Measurements from ENCODE around the gene NLK. TPM values are rescaled to one million over a fixed set of nuclear protein-coding genes. Genes with fewer than 3 reads are reported as not detected.

NLK gene
- total RNA-seq, 6 experiments from 2014 or later: 8.8 to 10.6 (median 9.9) TPM

GRCh38 chr17:28244446-28244845, 202.0 kb downstream of the NLK start:
- Histone ChIP-seq H3K27me3 (no peaks in the 10 kb centered on the region), H3K4me3 (no peak overlapping the region), H3K4me1 (no peaks in the 10 kb centered on the region), H3K36me3 (no peaks in the 10 kb centered on the region), H3K9me3 (no peaks in the 10 kb centered on the region), H3K27ac (no peak overlapping the region)
- TF ChIP-seq POLR2A (IDR thresholded peaks at IDR 0.05): no peak
- TF ChIP-seq, protein P1, sequence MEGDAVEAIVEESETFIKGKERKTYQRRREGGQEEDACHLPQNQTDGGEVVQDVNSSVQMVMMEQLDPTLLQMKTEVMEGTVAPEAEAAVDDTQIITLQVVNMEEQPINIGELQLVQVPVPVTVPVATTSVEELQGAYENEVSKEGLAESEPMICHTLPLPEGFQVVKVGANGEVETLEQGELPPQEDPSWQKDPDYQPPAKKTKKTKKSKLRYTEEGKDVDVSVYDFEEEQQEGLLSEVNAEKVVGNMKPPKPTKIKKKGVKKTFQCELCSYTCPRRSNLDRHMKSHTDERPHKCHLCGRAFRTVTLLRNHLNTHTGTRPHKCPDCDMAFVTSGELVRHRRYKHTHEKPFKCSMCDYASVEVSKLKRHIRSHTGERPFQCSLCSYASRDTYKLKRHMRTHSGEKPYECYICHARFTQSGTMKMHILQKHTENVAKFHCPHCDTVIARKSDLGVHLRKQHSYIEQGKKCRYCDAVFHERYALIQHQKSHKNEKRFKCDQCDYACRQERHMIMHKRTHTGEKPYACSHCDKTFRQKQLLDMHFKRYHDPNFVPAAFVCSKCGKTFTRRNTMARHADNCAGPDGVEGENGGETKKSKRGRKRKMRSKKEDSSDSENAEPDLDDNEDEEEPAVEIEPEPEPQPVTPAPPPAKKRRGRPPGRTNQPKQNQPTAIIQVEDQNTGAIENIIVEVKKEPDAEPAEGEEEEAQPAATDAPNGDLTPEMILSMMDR (IDR thresholded peaks at IDR 0.05): no peak
- intact Hi-C loops (cut with DNase I): no loop called here
- ATAC-seq (no peak), DNase-seq (no peak)
- 60% methylated on average over 2 of the region's 4 CpGs for WGBS (ENCODE audit: insufficient coverage, low coverage, low lambda C conversion rate, missing lambda C conversion rate)

Small RNA genes within 50 kb of the gene (small RNA-seq; reads per million reads assigned to genes)
- gene RF00006 (0 reads per million in 2 experiments), gene RF00156 (0 reads per million in 2 experiments), gene RF00601 (0 reads per million in 2 experiments), gene RPS29P22 (0 reads per million in 2 experiments)

Other genes starting within 250 kb of the NLK start
- gene NOS2, start 242.1 kb upstream of the NLK start, total RNA-seq: under 1 TPM in 2 of 6 experiments, not detected in 4; 0.07 to 0.09 TPM
- gene LYRM9, start 149.3 kb upstream of the NLK start, total RNA-seq: 1 to 10 TPM; 4.1 to 7.2 (median 5.5) TPM